ENCODE measurements around the gene IZUMO4. TPM values are rescaled to one million over a fixed set of nuclear protein-coding genes. Genes with fewer than 3 reads are reported as not detected.

The IZUMO4 gene
- total RNA-seq, 2 donors from 2014 or later = 0.67 to 1.4 TPM

DNA sequence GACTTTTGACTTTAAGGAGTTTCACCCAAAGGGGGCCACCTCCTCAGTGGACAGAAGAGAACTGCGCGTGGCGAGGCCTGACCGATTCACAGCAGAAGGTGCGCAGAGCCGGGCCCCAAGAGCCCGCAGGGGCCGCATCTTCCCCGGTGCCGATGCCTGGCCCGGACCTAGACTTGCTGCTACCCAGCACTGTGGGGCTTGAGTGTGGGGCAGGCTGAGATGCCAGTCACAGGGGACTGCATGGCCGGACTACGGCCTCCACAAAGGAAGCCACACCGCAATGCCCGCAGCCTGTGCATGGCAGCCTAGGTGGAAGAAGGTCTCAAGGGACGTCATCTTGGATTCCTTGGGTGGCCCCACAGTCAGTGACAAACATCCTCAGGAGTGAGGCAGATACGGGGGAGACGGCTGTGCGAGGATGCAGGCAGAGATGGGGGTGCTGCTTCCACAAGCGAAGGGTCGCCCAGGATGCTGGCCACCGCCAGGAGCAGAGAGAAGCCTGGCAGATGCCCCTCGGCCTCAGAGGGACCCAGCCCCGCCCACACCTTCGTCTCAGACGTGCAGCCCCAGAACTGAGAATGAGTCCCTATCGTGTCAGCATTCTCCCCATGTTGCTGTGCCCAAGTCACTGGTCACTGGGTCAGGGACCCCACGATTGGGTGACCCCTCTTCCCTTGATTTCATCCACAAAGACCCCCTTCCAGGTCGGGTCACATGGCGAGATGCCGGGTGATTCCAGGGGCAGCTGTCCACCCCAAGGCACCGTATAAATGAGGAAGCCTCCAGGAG is 17.4 kb upstream of the IZUMO4 start:
- Histone ChIP-seq H3K27ac (no peak overlapping the region), H3K36me3 (peaks cover 52% of the 10 kb centered on the region), H3K4me1 (peaks cover 0 to 7% of the 10 kb centered on the region in 2 donors), H3K27me3 (no peaks in the 10 kb centered on the region), H3K9me3 (no peaks in the 10 kb centered on the region), H3K4me3 (no peak overlapping the region)
- TF ChIP-seq, protein P1, sequence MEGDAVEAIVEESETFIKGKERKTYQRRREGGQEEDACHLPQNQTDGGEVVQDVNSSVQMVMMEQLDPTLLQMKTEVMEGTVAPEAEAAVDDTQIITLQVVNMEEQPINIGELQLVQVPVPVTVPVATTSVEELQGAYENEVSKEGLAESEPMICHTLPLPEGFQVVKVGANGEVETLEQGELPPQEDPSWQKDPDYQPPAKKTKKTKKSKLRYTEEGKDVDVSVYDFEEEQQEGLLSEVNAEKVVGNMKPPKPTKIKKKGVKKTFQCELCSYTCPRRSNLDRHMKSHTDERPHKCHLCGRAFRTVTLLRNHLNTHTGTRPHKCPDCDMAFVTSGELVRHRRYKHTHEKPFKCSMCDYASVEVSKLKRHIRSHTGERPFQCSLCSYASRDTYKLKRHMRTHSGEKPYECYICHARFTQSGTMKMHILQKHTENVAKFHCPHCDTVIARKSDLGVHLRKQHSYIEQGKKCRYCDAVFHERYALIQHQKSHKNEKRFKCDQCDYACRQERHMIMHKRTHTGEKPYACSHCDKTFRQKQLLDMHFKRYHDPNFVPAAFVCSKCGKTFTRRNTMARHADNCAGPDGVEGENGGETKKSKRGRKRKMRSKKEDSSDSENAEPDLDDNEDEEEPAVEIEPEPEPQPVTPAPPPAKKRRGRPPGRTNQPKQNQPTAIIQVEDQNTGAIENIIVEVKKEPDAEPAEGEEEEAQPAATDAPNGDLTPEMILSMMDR (IDR thresholded peaks at IDR 0.05) = no peak
- no peak for DNase-seq (ENCODE audit: low spot score)

- Histone ChIP-seq H3K4me3 (no peak overlapping the region), H3K36me3 (peaks cover 46% of the 10 kb centered on the region), H3K27me3 (no peaks in the 10 kb centered on the region), H3K4me1 (peaks cover 0 to 7% of the 10 kb centered on the region in 2 donors), H3K27ac (no peak overlapping the region), H3K9me3 (no peaks in the 10 kb centered on the region)
- DNase-seq (ENCODE audit: low spot score) = no peak
- TF ChIP-seq, protein P1 (IDR thresholded peaks at IDR 0.05) = no peak
Measured at GRCh38 chr19:2079865-2080301, 16.8 kb upstream of the IZUMO4 start.

GRCh38 chr19:2080336-2080988 is 16.3 kb upstream of the IZUMO4 start:
- H3K36me3 ChIP-seq = peaks cover 40% of the 10 kb centered on the region
- TF ChIP-seq, protein P1 (IDR thresholded peaks at IDR 0.05) = no peak
- no peaks in the 10 kb centered on the region for H3K27me3 ChIP-seq
- no peak for DNase-seq (ENCODE audit: low spot score)
- H3K9me3 ChIP-seq = no peaks in the 10 kb centered on the region
- H3K4me3 ChIP-seq = no peak overlapping the region
- peaks cover 0 to 7% of the 10 kb centered on the region in 2 donors for H3K4me1 ChIP-seq
- no peak overlapping the region for H3K27ac ChIP-seq

GRCh38 chr19:2081873-2082810 is 14.6 kb upstream of the IZUMO4 start:
- Histone ChIP-seq H3K4me3 (no peak overlapping the region), H3K27me3 (no peaks in the 10 kb centered on the region), H3K27ac (no peak overlapping the region), H3K9me3 (no peaks in the 10 kb centered on the region), H3K4me1 (peaks cover 0 to 18% of the 10 kb centered on the region in 2 donors), H3K36me3 (peaks cover 26% of the 10 kb centered on the region)
- TF ChIP-seq, protein P1 (IDR thresholded peaks at IDR 0.05) = no peak
- DNase-seq (ENCODE audit: low spot score) = no peak

DNA sequence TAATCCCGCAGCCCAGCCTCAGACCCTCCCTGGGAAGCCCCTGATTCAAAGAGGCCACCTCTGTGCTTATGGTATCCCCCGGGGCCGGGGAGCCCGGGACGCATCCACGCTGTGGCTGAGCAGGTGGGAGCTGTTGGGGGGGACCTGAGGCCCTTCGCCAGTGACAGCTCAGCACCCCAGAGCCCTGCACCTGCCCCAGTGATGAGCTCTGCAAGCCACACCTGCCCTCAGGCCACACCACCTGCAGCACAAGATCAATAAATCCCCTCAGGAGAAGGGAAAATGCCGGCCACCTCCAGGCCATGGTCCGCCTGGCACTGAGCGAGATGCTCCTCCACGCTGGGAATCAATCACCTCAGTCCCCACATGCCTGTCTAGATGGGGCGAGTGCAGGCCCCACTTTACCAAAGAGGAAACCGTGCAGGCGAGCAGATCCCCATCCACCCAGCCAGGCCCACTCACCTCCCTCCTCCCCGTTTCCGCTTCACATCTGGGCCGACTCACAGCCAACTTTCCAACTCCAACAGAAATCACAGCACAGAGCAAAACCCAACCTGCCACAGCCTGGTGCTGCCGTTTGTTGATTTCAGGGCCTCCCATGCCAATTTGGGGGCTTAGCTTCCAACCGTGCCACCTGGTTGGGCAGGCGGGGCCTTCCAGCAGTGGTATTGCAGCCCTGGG is 13.4 kb upstream of the IZUMO4 start:
- Histone ChIP-seq H3K27me3 (no peaks in the 10 kb centered on the region), H3K27ac (no peak overlapping the region), H3K9me3 (no peaks in the 10 kb centered on the region), H3K4me3 (no peak overlapping the region), H3K4me1 (peaks cover 0 to 27% of the 10 kb centered on the region in 2 donors), H3K36me3 (peaks cover 14% of the 10 kb centered on the region)
- TF ChIP-seq, protein P1 (IDR thresholded peaks at IDR 0.05) = no peak
- no peak for DNase-seq (ENCODE audit: low spot score)
